Cardiac fibroblast (primary cell): ENCODE measurements around the gene HAPLN2.

Source experiments
- DNase-seq, 2 donors: peaks; one replicate each; pipeline versions ENCODE4 v3.0.0 to v3.0.0-alpha.2; 2010; ENCODE audit warnings: low read depth in 2 of 2
- H3K4me3 ChIP-seq, 2 donors: replicated peaks in 1 of 2; 1 replicate in 1 of 2; 2 replicates in 1 of 2; pipeline ENCODE4 v1.5.1; 2011; ENCODE audit warnings: low read depth in 2 of 2, low read length in 2 of 2, mild to moderate bottlenecking in 2 of 2, moderate library complexity in 1 of 2
- CTCF ChIP-seq: IDR thresholded peaks from one replicate; pipeline ENCODE4 v1.5.1; 2011; ENCODE audit warnings: low read depth, mild to moderate bottlenecking, low read length, inconsistent platforms

Gene HAPLN2

GRCh38 chr1:156671804-156672203, 52.6 kb downstream of the HAPLN2 start:
- no peak overlapping the region for H3K4me3 ChIP-seq
- no peak for DNase-seq
- TF ChIP-seq CTCF, result no peak

GRCh38 chr1:156673387-156674121, 54.3 kb downstream of the HAPLN2 start:
- no peak overlapping the region for H3K4me3 ChIP-seq
- peak in 1 of 2 donors; percentile 44 for DNase-seq
- no peak for TF ChIP-seq CTCF
